Adrenal gland (tissue), 12 donors: ENCODE results near the gene TMEM184C. TPM values are rescaled to one million over a fixed set of nuclear protein-coding genes. Genes with fewer than 3 reads are reported as not detected.

Experiments
- DNase-seq, 7 donors: peaks; one replicate each; pipeline ENCODE4 v3.0.0-alpha.2; 2019 to 2020
- H3K27ac ChIP-seq, 5 donors: fragments of 200-600 bp; sonication (generic) in 4 of 5; 1 replicate in 3 of 5; 2 replicates in 2 of 5; pipeline versions ENCODE4 v1.5.1 to v1.8.0; 2016 to 2020; ENCODE audit warnings: mild to moderate bottlenecking in 1 of 5
- H3K27me3 ChIP-seq: fragments of 200-600 bp; 2 replicates; pipeline ENCODE4 v1.8.0; 2021
- H3K36me3 ChIP-seq, 2 donors: fragments of 200-600 bp; replicated peaks in 1 of 2; 1 replicate in 1 of 2; 2 replicates in 1 of 2; pipeline versions ENCODE4 v1.5.1 to v1.8.0; 2018 to 2022
- H3K4me1 ChIP-seq, 2 donors: fragments of 200-600 bp; replicated peaks in 1 of 2; 1 replicate in 1 of 2; 2 replicates in 1 of 2; pipeline versions ENCODE4 v1.5.1 to v1.8.0; 2018 to 2021
- H3K4me3 ChIP-seq, 4 donors: fragments of 200-600 bp; sonication (generic) in 3 of 4; one replicate each; pipeline ENCODE4 v1.5.1; 2016 to 2018
- H3K9me3 ChIP-seq, 3 donors: fragments of 200-600 bp; sonication (generic) in 1 of 3; replicated peaks in 1 of 3; 1 replicate in 2 of 3; 2 replicates in 1 of 3; pipeline versions ENCODE4 v1.5.1 to v1.8.0; 2016 to 2021
- CTCF ChIP-seq, 6 experiments: fragments of 450-650 bp in 4 of 6; fragments of 200-600 bp in 2 of 6; sonication (generic) in 1 of 6; IDR thresholded peaks; 1 replicate in 5 of 6; 2 replicates in 1 of 6; pipeline versions ENCODE4 v1.5.1 to v1.8.0; 2016 to 2021; ENCODE audit warnings: antibody characterized with exemption in 6 of 6, mild to moderate bottlenecking in 2 of 6, moderate library complexity in 1 of 6
- POLR2A ChIP-seq, 2 donors: fragments of 450-650 bp; IDR thresholded peaks; one replicate each; pipeline ENCODE4 v1.6.1; 2017; ENCODE audit warnings: antibody characterized with exemption in 2 of 2, mild to moderate bottlenecking in 2 of 2, moderate library complexity in 1 of 2
- WGBS, 4 donors: extraction: QIAGEN DNeasy Blood & Tissue Kit in 2 of 4; methylation state at CpG; one replicate each; pipeline versions ENCODE4 v1.1.5 to v1.1.7; 2013 to 2017; 5-methylcytosine and 5-hydroxymethylcytosine counted together
- intact Hi-C, 2 donors: fragments of 100-400 bp; cut with DNase I; formaldehyde crosslinking; loops; one replicate each; pipeline versions ENCODE4 v1.14.1 to v1.15.0; 2022 to 2023
- polyA plus RNA-seq, 3 donors: library from polyadenylated mRNA; stranded (reverse); fragments of 200-250 nt in 2 of 3; fragments of 350-450 nt in 1 of 3; fragmentation: Illumina TruSeq in 1 of 3; extraction: RNeasy Lipid Tissue Mini Kit (QIAGEN cat#74804) in 1 of 3; gene quantifications; one replicate each; pipeline ENCODE4 v1.2.3, GENCODE V29; 2013 to 2014
- total RNA-seq, 9 donors: library from RNA; depleted of rRNA in 4 of 9; stranded (reverse); fragments of >200 nt in 4 of 9; fragments of 120-200 nt in 1 of 9; fragmentation: NEBNext Ultra II Directional in 1 of 9; extraction: Animal tissue kit (Norgen Biotek cat#: 25700) in 1 of 9; gene quantifications; one replicate each; pipeline versions ENCODE4 v1.1.0 to v1.2.4, GENCODE V29; 2013 to 2023
- donor health status: healthy with polysubstance abuse.
- donor health status: Bipolar disorder and iron deficiency.
- donor health status: DM: yes; HTN: yes; CAD: no.
- donor health status: DM: no; HTN: no; CAD: no.
- donor health status: DM: no; HTN: no; CAD: no.
- donor health status: DM: yes; HTN: yes; CAD: no.

Gene TMEM184C
- total and polyA plus RNA-seq, 12 donors, result 4.0 to 63.8 (median 40.6) TPM

GRCh38 chr4:147682755-147683154, 65.6 kb downstream of the TMEM184C start:
- Histone ChIP-seq H3K36me3 (no peaks in the 10 kb centered on the region), H3K4me3 (peak overlapping the region in 2 of 4 donors; percentile 82 to 87), H3K9me3 (no peaks in the 10 kb centered on the region), H3K4me1 (peaks cover 6 to 33% of the 10 kb centered on the region in 2 donors), H3K27me3 (no peaks in the 10 kb centered on the region), H3K27ac (peak overlapping the region in 3 of 5 donors; percentile 6 to 93 (median 86))
- no peak for TF ChIP-seq CTCF (IDR thresholded peaks at IDR 0.05)
- TF ChIP-seq POLR2A (IDR thresholded peaks at IDR 0.05), result no peak
- intact Hi-C loops, result no loop called here
- no peak for DNase-seq
- 57 to 71% (median 68%) methylated on average over 3 of the region's 3 CpGs for WGBS, 4 donors

DNA sequence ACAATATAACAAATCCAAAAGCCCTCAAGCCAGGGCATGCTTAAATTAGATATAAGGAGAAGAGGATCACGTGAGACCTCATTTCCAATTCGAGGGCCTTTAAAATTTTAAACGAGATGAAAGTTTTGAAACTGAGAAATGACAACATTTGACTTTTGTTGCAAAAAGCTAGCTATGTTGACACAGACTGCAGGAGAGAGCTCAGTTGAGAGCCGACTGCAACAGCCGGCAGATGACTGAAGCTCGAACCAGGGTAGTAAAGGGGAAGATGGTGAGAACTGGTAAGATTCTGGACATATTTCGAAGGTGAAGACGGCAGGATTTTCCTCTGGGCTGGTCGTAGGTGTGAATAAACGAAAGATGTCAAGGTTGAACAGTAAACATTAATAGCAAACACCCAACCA, 66.0 kb downstream of the TMEM184C start:
- peak; percentile 20 to 68 (median 47) for DNase-seq
- Histone ChIP-seq H3K4me3 (peak overlapping the region in 3 of 4 donors; percentile 82 to 87 (median 83)), H3K27me3 (no peaks in the 10 kb centered on the region), H3K27ac (peak overlapping the region; percentile 6 to 94 (median 86)), H3K36me3 (no peaks in the 10 kb centered on the region), H3K4me1 (peaks cover 6 to 33% of the 10 kb centered on the region in 2 donors), H3K9me3 (no peaks in the 10 kb centered on the region)
- intact Hi-C loops, result no loop called here
- no peak for TF ChIP-seq CTCF (IDR thresholded peaks at IDR 0.05)
- peak; percentile 39 to 65 for TF ChIP-seq POLR2A (IDR thresholded peaks at IDR 0.05)
- 2 to 3% (median 2%) methylated on average over 10 of the region's 10 CpGs for WGBS, 4 donors

DNA sequence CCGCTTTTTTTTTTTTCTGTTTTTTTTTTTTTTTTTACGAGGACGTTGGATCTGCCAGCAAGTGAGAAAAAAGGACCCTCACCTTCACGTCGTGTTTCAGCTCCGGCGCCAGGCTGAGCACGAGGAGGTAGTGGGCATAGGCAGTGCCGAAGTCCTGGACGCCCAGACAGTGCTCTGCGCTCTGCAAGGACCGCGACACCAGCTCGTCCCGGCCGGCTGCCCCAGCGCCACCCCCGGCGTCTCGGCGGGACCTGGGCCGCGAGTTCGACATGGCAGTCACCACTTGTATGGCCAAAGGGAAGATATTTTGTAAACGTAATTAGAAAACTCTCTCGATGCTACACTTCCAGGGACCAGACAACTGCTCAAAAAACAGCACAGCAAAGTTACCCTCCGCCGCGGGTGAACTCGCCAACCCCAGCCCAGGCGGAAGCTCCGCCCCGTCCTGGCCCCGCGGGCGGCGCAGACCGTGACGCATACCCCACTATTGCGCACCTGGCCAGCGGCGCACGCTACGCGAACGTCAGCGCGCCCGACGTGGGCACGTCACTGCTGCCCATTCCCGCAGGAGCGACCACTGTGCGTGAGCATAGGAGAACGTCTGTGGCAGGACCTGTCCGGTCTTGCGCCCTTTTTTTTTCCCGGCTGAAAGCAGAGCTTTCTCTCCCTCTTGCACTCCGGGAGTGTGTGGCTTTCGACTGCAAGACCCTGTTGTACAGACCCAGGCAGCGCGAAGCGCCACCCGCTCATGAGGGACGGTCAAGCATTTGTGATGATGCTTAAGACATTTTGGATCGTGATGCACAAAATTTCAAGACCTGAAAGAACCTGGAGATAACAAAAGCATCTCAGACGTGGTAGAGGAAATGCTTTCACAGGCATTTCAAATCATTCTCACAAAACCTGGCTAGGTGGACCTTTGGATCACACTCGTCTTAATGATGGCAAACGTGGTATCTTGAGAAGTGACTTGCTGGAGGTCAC, 66.8 kb downstream of the TMEM184C start, which contains the start of gene PRMT9:
Gene PRMT9, minus strand, starts transcription at position 447 of the 984 bp plus-strand sequence. Its CDS starts 176 bp downstream, at position 271.
- Histone ChIP-seq H3K27ac (peak within 1 kb of the TSS; percentile 6 to 94 (median 86)), H3K36me3 (no peaks in the 10 kb centered on the region), H3K9me3 (no peaks in the 10 kb centered on the region), H3K27me3 (no peaks in the 10 kb centered on the region), H3K4me1 (peaks cover 6 to 33% of the 10 kb centered on the region in 2 donors), H3K4me3 (peak within 1 kb of the TSS in 3 of 4 donors; percentile 82 to 87 (median 83))
- intact Hi-C loops, result no loop called here
- peak; percentile 90 to 92 for TF ChIP-seq POLR2A (IDR thresholded peaks at IDR 0.05)
- no peak for TF ChIP-seq CTCF (IDR thresholded peaks at IDR 0.05)
- DNase-seq, result peak; percentile 90 to 96 (median 93)
- WGBS, 4 donors, result 0 to 2% (median 1%) methylated on average over 37 to 69 of the region's 69 CpGs

DNA sequence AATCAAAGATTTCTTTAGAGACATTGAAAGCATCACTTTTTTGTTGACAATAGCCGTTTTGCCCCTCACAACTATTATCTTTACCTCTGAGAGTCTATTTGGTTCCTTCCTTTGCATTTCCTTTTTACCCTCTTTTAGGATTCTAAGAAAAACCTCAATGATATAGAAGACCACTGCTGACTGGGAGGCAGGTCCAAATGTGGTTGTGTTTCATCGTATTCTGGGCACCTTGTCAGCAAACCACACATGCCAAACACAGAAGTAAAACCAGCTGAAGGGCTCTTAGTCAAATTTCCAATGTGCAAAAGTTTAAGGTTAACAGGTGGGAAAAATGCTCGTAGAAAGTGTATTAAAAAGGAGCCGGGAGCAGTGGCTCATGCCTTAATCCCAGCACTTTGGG, 71.9 kb downstream of the TMEM184C start:
- Histone ChIP-seq H3K36me3 (no peaks in the 10 kb centered on the region), H3K27me3 (no peaks in the 10 kb centered on the region), H3K27ac (no peak overlapping the region), H3K4me3 (no peak overlapping the region), H3K4me1 (peaks cover 0 to 7% of the 10 kb centered on the region in 2 donors), H3K9me3 (no peaks in the 10 kb centered on the region)
- intact Hi-C loops, result no loop called here
- TF ChIP-seq POLR2A (IDR thresholded peaks at IDR 0.05) (no peak), CTCF (IDR thresholded peaks at IDR 0.05) (no peak)
- WGBS, 4 donors, result 50 to 60% (median 55%) methylated on average over 4 of the region's 4 CpGs
- no peak for DNase-seq
